ENCODE results near the gene PCDH12.

The PCDH12 gene

DNA sequence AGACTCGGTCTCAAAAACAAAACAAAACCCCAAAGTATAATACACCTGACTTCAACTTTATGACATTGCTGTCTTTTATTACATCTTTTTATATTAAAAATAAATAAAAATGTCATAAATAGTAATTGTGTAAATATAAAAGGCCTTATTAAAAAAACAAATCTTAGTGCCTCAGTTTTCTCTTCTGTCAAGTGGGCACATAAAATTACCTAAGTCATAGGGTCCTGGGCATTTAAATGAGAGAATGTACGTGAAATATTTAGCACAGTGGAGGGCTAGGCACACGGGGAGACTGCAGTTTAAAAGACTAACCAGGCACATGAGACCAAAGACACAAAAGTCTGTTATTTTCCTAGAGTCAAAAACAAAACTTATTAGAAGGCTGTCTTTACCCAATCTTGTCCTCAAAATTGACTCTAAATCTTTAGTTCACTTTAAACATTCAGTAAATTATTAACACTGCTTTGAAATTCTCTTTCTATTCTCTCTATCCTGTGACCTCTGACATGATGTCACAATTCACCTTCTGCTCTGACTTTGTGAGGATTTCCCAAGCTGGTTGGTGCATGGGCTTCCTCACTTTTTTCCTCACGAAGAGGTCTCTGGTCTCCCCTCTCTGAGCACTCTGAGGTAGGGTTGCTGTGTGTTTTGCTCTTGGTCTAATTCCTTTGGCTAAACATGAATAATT lies 8.4 kb upstream of the PCDH12 start:
- Histone ChIP-seq H2AFZ (ENCODE audit: low read length) (no peak overlapping the region), H3K9me2 (replicated peaks; ENCODE audit: insufficient read depth, low read length) (no peaks in the 10 kb centered on the region), H3K4me3 (ENCODE audit: low read length) (no peak overlapping the region), H3K36me3 (replicated peaks; ENCODE audit: insufficient read depth, low read length) (no peaks in the 10 kb centered on the region), H4K20me1 (ENCODE audit: insufficient read depth, low read length) (no peaks in the 10 kb centered on the region), H3K4me1 (ENCODE audit: low read length) (peaks cover 9% of the 10 kb centered on the region), H3K9ac (ENCODE audit: low read length) (no peak overlapping the region), H3K9me3 (replicated peaks; ENCODE audit: insufficient read depth, low read length) (no peaks in the 10 kb centered on the region), H3K27me3 (replicated peaks; ENCODE audit: insufficient read depth, low read length) (no peaks in the 10 kb centered on the region), H3K27ac (ENCODE audit: low read length) (no peak overlapping the region), H3F3A (ENCODE audit: insufficient read depth, low read length) (peaks cover 23% of the 10 kb centered on the region), H3K79me2 (ENCODE audit: low read length) (peaks cover 20% of the 10 kb centered on the region), H3K4me2 (ENCODE audit: low read depth, low read length) (no peak overlapping the region)
- TF ChIP-seq EZH2phosphoT487 (IDR thresholded peaks at IDR 0.05; ENCODE audit: low read length) = no peak
- DNase-seq = no peak

DNA sequence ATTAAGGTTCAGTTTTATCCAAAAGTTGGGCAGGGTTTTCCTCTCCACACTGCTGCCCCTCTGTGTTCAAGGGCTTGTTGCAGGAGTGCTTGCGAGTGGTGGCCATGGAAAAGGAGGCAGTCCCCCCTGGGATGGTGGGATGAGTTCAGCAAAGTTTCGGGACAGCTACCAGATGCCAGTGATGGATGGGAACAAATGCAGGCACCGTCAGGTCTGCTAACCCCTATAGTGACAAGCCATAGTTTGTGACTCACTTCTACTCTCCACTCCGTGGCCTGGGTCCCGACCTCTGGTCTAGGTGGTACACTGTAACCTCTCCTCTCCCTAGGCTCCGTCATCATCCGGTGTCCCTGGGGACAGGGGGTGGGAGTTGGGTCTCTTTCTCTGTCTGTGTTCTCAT lies 7.1 kb upstream of the PCDH12 start:
- no peak for DNase-seq
- no peaks in the 10 kb centered on the region for H3K27me3 ChIP-seq (replicated peaks; ENCODE audit: insufficient read depth, low read length)
- H2AFZ ChIP-seq (ENCODE audit: low read length) = no peak overlapping the region
- peaks cover 7% of the 10 kb centered on the region for H3K79me2 ChIP-seq (ENCODE audit: low read length)
- H3K9me2 ChIP-seq (replicated peaks; ENCODE audit: insufficient read depth, low read length) = no peaks in the 10 kb centered on the region
- H3K36me3 ChIP-seq (replicated peaks; ENCODE audit: insufficient read depth, low read length) = no peaks in the 10 kb centered on the region
- H3K4me2 ChIP-seq (ENCODE audit: low read depth, low read length) = no peak overlapping the region
- H3K4me3 ChIP-seq (ENCODE audit: low read length) = no peak overlapping the region
- no peak overlapping the region for H3K9ac ChIP-seq (ENCODE audit: low read length)
- H3K9me3 ChIP-seq (replicated peaks; ENCODE audit: insufficient read depth, low read length) = no peaks in the 10 kb centered on the region
- H3F3A ChIP-seq (ENCODE audit: insufficient read depth, low read length) = peaks cover 18% of the 10 kb centered on the region
- no peaks in the 10 kb centered on the region for H4K20me1 ChIP-seq (ENCODE audit: insufficient read depth, low read length)
- peaks cover 12% of the 10 kb centered on the region for H3K4me1 ChIP-seq (ENCODE audit: low read length)
- H3K27ac ChIP-seq (ENCODE audit: low read length) = no peak overlapping the region
- TF ChIP-seq EZH2 (optimal IDR thresholded peaks at IDR 0.05; ENCODE audit: low read depth, low read length) (no peak), EZH2phosphoT487 (IDR thresholded peaks at IDR 0.05; ENCODE audit: low read length) (no peak)
- TF ChIP-seq, protein P1, sequence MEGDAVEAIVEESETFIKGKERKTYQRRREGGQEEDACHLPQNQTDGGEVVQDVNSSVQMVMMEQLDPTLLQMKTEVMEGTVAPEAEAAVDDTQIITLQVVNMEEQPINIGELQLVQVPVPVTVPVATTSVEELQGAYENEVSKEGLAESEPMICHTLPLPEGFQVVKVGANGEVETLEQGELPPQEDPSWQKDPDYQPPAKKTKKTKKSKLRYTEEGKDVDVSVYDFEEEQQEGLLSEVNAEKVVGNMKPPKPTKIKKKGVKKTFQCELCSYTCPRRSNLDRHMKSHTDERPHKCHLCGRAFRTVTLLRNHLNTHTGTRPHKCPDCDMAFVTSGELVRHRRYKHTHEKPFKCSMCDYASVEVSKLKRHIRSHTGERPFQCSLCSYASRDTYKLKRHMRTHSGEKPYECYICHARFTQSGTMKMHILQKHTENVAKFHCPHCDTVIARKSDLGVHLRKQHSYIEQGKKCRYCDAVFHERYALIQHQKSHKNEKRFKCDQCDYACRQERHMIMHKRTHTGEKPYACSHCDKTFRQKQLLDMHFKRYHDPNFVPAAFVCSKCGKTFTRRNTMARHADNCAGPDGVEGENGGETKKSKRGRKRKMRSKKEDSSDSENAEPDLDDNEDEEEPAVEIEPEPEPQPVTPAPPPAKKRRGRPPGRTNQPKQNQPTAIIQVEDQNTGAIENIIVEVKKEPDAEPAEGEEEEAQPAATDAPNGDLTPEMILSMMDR (IDR thresholded peaks at IDR 0.05; ENCODE audit: low read length) = no peak

DNA sequence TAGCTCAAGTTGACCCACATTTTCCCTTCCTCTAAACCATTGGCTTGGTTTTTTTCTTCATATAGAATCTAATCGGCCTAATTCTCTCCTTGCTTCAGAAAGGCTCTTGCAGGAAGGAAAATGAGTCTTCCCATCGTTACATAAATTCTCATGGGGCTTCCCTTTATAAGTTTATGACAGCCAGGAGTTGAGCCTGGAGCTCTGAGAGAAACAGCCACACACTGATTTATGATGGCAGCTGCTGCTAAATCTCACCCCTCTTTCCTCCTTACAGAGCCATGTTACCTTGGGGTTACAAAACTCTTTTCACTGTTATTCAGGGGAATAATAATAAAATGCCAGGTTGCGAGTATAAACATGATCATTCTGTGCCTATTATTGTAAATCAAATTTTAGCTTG lies 5.7 kb upstream of the PCDH12 start:
- Histone ChIP-seq H2AFZ (ENCODE audit: low read length) (no peak overlapping the region), H3K9me2 (replicated peaks; ENCODE audit: insufficient read depth, low read length) (no peaks in the 10 kb centered on the region), H3K27me3 (replicated peaks; ENCODE audit: insufficient read depth, low read length) (no peaks in the 10 kb centered on the region), H3K27ac (ENCODE audit: low read length) (no peak overlapping the region), H3K79me2 (ENCODE audit: low read length) (no peaks in the 10 kb centered on the region), H3K9ac (ENCODE audit: low read length) (no peak overlapping the region), H3K4me2 (ENCODE audit: low read depth, low read length) (no peak overlapping the region), H3F3A (ENCODE audit: insufficient read depth, low read length) (peaks cover 6% of the 10 kb centered on the region), H3K4me1 (ENCODE audit: low read length) (peaks cover 22% of the 10 kb centered on the region), H3K4me3 (ENCODE audit: low read length) (no peak overlapping the region), H4K20me1 (ENCODE audit: insufficient read depth, low read length) (no peaks in the 10 kb centered on the region), H3K36me3 (replicated peaks; ENCODE audit: insufficient read depth, low read length) (no peaks in the 10 kb centered on the region), H3K9me3 (replicated peaks; ENCODE audit: insufficient read depth, low read length) (no peaks in the 10 kb centered on the region)
- TF ChIP-seq EZH2phosphoT487 (IDR thresholded peaks at IDR 0.05; ENCODE audit: low read length) (no peak), EZH2 (optimal IDR thresholded peaks at IDR 0.05; ENCODE audit: low read depth, low read length) (no peak)
- TF ChIP-seq, protein P1 (IDR thresholded peaks at IDR 0.05; ENCODE audit: low read length) = no peak
- no peak for DNase-seq

DNA sequence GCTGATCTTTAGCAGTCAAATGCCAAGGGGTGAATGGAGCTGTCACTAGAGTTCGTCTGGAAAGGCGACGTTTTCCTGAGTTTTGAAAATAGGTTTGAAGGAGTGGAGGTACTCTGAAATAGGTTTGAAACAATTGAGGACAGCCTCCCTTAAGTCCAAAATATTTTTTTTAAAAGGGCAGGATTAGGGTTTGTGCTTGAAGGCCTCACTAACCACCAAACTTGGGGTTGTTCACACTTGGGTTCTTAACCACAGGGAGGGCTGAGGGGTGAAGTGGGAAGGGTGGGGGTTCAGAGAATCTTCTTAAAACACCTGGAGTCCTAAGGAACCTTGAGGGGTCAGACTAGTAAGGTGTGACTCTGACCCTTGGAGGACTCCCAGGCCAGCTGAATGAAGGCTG lies 3.5 kb upstream of the PCDH12 start:
- Histone ChIP-seq H4K20me1 (ENCODE audit: insufficient read depth, low read length) (no peaks in the 10 kb centered on the region), H3K27ac (ENCODE audit: low read length) (no peak overlapping the region), H3K9me2 (replicated peaks; ENCODE audit: insufficient read depth, low read length) (no peaks in the 10 kb centered on the region), H3K9me3 (replicated peaks; ENCODE audit: insufficient read depth, low read length) (no peaks in the 10 kb centered on the region), H3K36me3 (replicated peaks; ENCODE audit: insufficient read depth, low read length) (no peaks in the 10 kb centered on the region), H2AFZ (ENCODE audit: low read length) (peak overlapping the region; percentile 53), H3K79me2 (ENCODE audit: low read length) (no peaks in the 10 kb centered on the region), H3F3A (ENCODE audit: insufficient read depth, low read length) (no peaks in the 10 kb centered on the region), H3K27me3 (replicated peaks; ENCODE audit: insufficient read depth, low read length) (no peaks in the 10 kb centered on the region), H3K4me2 (ENCODE audit: low read depth, low read length) (peak overlapping the region; percentile 56; the same call in 1 of the 2 replicates), H3K4me3 (ENCODE audit: low read length) (no peak overlapping the region), H3K9ac (ENCODE audit: low read length) (0 out of 2 replicates have a peak overlapping the region, but pooled peaks have one; percentile 23), H3K4me1 (ENCODE audit: low read length) (peaks cover 35% of the 10 kb centered on the region)
- TF ChIP-seq EZH2 (optimal IDR thresholded peaks at IDR 0.05; ENCODE audit: low read depth, low read length) (no peak), EZH2phosphoT487 (IDR thresholded peaks at IDR 0.05; ENCODE audit: low read length) (no peak)
- TF ChIP-seq, protein P1 (IDR thresholded peaks at IDR 0.05; ENCODE audit: low read length) = no peak
- DNase-seq = no peak

Measured in MM.1S (cell line).